CD4-positive, alpha-beta T cell treated with Interleukin-21 for 1 hour (primary cell): ENCODE measurements around the gene CACHD1.
A peak's percentile ranks its signal among the peaks of the same experiment; 100 is the strongest.

Experiments
- DNase-seq: peaks from one replicate; pipeline ENCODE4 v3.0.0-alpha.2; 2020

The CACHD1 gene

DNA sequence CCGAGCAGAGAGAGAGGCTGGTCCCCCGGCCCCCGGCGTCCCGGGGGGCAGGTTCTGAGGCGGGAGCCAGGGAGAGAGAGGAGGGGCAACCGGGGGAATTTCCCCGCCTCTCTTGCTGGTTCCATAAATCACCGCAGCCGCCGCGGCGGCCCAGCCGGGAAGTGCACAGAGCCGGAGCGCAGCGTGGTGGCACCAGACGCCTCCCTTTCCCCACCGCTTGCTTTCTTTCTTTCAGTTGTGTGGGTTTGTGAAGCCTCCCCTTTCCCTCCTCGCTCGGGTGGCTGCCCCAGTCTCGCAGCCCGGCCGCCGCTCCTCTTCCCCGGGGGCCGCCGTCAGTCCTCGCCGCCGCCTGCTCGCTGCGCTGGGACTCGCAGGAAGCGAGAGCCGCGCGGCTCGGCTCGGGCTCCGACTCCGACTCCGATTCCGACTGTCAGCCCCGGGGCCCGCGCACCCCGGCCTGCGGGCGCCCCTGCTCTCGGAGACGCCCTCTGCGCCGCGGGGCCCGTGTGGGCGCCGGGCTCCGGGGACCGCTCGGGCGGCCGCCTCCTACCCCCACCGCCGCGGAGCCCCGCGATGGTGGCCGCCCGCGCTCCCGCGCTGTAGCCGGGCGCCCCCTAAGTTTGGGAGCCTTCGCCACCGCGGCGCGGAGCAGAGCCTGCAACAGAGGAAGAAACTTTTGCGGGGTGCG lies at the start of gene CACHD1:
Gene CACHD1 (plus strand): TSS at position 153 of the 688 bp plus-strand sequence. CDS start 616 bp downstream, outside the sequence.
- DNase-seq: peak; percentile 42

DNA sequence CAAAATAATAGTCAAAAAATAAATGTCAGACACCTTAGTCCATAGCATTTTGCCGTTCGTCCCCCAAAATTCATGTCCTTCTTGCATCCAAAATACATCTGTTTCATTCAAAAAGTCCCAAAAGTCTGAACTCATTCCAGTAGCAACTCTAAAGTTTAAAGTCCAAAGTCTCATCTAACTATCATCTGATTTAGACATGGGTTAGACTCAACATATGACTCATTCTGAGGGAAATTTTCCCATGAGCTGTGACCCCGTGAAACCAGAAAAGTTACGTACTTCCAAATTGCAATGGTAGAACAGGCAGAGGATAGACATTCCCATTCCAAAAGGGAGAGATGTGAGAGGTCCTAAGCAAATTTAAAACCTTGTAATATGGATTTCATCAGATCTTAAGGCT lies 48.6 kb upstream of the CACHD1 start:
- no peak for DNase-seq

DNA sequence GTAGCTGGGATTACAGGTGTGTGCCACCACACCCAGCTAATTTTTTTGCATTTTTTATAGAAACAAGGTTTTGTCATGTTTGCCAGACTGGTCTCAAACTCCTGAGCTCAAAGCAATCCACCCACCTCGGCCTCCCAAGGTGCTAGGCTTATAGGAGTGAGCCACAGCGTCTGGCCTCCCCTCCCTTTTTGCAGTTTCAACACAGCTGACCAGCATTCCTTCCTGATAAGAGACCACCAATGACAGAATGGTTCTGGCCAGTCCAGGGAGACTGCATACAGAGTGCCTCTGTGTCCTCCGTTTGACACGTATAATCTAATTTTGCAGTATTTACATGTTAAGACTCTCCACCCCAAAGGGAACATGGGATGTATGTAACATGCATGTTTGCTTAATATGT lies 46.4 kb upstream of the CACHD1 start:
- no peak for DNase-seq

DNA sequence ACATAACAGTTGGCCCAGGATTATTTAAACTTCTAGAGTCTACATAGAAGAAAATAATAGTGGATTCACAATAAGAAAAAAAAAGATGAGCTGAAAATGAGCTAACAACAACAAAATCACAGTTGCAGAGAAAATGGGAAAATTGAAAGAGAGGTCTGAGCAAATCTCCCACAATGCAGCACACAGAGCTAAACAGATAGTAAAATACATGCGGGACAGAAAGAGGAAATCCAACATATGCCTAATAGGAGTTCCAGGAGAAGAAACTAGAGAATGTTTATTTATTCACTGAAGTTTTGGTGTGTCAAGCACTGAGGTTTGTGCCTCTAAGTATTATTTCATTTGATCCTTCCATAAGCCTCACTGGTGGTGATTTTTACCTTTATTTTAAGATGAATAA lies 45.5 kb upstream of the CACHD1 start:
- DNase-seq: no peak

DNA sequence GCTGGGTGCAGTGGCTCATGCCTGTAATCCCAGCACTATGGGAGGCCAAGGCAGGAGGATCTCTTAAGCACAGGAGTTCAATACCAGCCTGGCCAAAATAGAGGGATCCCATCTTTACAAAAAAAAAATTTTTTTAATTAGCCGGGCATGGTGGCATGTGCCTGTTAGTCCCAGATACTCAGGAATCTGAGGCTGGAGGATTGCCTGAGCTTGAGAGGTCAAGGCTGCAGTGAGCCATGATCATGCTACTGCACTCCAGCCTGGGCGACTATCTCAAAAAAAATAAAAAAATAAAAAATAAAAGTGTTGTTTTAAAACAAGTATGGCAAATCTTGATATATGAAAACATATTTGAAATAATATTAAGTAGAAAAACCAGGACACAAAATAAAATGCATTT lies 44.4 kb upstream of the CACHD1 start:
- no peak for DNase-seq

DNA sequence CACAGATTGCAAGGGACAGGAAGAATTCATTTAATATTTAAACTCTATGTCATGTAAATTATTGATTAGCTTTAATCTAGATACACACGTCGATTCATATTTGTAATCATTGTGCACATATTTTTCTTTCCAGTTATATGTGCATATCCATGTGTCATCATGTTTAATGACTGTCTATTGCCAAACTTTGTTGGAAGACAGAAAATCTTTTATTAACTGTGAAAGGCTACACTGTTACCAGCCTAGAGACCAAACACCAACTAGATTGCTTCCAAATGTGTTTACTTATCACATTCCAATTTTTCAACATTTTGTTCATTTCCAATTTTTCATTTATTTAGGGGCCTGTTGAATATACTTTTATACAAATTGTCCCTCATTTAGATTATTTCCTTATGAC lies 43.2 kb upstream of the CACHD1 start:
- DNase-seq: no peak

DNA sequence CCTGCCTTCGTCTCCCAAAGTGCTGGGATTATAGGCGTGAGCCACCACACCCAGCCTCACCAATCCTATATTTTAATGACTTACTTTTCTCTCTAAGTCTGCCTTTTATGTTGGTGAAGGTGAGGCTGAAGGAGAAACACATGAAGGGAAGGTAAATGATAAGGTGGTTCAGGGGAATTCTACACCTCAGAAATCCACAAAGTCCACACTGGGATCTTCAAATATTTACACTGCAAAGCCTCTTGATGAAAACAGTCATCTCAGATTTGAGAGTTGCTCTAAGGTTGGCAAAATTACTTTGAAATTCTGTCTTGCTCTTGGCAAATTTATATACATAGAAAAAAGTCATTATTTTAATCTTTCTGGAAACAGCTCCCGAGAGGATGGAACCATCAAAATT lies 42.0 kb upstream of the CACHD1 start:
- no peak for DNase-seq

DNA sequence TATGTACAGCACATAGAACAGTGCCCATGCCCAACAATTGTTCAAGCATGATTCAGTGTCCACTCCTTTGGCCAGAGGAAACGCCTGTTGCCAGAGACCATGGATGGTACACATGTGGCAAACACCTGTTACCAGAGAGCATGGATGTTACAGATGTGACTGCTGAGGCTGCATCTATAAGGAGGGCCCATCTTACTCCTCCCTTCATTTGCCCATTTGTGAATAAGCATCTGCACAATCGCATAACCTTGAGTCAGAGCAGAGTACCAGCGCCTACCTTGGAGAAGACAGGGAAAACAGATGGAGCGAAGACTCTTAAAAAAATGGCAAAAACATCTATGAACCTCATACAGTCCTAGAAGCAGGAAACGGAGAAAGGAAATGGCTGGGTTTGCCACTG lies 36.6 kb upstream of the CACHD1 start:
- DNase-seq: no peak

DNA sequence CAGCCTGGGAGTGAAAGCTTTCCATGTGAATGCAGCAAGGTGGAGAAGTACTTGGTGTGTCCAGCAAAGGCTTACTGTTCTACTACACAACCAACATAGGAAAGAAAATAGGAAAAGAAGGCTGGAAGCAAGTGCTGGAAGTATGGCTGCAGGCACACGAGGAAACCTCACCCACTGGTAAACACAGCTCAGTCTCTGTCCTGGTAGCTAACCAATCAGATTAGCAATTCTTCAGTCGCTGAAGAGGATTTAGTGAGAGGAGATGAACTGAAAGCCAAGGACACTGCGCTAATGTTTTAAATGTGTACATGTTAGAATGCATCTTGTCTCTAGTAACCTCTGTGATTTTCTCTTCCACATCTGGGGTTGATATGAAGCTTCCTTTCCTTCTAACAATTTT lies 36.2 kb upstream of the CACHD1 start:
- no peak for DNase-seq

DNA sequence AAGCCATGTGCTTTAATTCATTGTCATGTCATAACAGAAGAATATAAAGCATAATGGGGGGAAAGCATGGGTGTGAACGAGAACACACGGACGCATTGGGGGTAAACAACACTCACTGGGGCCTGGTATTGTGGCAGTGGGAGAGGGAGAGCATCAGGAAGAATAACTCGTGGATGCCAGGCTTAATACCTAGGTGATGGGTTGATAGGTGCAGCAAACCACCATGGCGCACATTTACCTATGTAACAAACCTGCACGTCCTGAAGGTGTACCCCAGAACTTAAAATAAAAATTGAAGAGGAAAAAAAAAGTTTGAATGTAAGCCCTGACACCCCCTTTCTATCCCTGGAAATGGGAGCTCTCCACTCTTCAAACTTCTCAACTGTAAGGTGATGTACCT lies 34.9 kb upstream of the CACHD1 start:
- DNase-seq: no peak

DNA sequence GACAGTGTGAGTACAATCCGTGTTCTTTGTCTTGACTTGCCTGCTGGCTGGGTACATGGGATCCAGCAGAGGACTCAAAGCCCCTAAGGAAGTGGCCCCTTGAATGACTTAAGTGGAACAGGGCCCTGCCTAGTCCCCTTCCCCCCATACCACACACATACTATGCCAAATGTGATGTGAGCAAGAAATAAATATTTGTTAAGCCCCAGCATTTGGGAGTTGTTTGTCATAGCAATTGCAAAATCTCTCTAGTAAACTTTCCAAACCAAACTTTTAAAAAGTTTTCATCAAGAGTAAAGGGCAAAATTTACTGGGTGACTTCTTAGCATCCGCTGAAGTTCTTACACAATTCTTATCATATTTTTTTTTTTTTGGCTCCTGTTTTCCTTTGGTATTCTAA lies 32.5 kb upstream of the CACHD1 start:
- DNase-seq: no peak

DNA sequence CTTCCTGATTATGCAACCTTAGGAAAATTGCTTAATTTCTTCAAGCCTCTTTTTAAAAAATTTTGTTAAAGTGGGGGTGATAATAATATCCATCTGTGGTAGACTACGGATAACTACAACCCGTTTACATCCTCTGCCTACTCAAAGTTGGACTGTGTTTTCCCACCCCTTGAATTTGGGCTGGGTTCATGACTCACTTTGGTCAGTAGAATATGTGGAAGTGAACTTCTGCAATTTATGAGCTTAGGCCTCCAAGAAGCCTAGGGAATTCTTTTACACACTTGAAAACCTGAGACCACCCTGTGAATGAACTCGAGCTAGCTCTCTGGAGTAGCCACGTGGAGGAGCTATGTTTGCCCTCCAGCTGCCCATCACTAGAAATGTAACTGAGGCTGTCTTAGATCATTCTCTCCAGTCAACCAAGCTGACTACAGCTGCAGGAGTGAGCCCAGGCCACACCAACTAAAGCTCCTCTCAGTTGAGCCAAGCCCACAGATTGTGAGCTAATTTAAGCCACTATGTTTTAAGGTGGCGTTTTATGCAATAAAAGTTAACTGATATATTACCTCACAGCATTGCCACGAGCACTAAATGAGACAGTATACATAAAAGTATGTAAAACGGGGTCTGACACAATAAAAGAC lies 29.6 kb upstream of the CACHD1 start:
- no peak for DNase-seq

DNA sequence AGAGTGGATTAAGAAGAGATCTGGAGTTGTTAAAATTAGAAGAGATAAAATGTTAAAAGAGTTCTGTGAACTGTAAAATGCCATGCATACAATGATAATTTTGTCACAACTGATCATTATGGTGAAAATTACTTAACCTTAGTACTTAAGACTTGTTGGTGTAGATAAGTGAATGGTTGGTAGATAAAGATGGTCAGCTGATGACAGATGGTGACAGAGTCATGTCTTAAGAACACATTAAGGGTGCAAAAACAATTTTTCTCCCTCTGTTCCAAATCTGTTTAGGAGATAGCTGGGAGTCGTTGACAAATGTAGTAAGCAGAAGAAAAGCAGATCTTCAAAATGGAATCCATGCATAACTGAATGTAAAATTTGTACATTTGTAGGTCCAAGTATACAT lies 18.5 kb upstream of the CACHD1 start:
- no peak for DNase-seq

DNA sequence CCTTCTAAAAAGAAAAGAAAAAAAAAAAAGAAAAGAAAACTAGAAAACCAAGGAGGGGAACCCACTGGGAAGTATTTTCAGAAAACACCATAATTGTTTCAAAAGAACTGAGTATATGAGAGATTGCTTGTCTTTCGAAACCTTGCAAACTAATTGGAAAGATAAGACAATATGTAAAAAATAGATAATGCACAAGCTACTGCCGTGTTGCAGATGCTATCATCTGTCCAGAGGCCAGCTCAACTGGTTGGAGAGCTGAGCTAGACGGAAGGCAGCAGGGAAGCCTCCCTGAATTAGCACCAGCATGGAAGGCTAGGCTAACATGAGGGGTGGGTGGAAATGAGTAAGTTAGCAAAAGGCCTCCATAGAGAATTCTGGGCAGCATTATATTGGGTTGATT lies 16.2 kb upstream of the CACHD1 start:
- DNase-seq: no peak

DNA sequence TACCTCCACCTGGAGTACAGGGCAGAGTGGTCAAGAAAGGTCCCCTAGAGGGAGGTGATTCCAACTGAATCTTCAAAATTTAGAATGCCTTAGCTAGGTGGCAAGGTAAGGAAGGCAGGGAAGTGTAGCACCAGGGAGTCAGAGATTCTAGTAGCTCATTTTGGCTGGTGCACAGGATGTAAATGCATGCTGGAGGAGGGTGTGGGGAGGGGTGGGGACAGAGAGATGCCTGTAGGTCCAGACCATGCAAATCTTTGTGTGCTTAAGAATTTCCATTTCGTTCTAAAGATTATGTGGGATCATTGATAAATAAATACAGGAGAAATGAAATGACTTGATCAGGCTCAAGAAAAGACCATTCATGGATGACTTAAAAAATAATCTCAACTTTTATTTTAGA lies 11.0 kb upstream of the CACHD1 start:
- DNase-seq: no peak

DNA sequence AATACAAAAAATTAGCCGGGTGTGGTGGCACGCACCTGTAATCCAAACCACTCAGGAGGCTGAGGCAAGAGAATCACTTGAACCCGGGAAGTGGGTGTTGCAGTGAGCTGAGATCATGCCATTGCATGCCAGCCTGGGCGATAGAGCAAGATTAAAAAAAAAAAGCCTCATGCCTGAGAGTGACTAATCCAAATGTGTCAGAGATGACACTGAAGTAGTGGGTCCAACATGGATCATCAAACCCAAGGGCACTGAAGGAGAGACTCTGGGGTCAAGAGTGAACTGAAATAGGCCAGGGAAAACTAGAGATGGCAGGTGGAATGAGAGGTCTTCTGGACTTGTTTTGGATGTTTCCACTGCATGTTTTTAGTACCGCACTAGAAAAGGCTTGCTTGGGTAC lies 10.2 kb upstream of the CACHD1 start:
- no peak for DNase-seq

DNA sequence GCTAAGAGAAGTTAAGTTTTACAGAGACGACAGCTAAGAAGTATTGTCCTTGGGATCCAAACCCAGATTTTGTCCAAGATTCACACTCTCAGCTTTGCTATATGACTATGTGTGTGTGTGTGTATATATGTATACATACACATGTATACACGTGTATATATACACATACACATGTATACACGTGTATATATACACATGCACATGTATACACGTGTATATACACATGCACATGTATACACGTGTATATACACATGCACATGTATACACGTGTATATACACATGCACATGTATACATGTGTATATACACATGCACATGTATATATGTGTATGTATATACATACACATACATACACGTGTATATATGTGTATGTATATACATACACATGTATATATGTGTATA lies 3.9 kb upstream of the CACHD1 start:
- no peak for DNase-seq

DNA sequence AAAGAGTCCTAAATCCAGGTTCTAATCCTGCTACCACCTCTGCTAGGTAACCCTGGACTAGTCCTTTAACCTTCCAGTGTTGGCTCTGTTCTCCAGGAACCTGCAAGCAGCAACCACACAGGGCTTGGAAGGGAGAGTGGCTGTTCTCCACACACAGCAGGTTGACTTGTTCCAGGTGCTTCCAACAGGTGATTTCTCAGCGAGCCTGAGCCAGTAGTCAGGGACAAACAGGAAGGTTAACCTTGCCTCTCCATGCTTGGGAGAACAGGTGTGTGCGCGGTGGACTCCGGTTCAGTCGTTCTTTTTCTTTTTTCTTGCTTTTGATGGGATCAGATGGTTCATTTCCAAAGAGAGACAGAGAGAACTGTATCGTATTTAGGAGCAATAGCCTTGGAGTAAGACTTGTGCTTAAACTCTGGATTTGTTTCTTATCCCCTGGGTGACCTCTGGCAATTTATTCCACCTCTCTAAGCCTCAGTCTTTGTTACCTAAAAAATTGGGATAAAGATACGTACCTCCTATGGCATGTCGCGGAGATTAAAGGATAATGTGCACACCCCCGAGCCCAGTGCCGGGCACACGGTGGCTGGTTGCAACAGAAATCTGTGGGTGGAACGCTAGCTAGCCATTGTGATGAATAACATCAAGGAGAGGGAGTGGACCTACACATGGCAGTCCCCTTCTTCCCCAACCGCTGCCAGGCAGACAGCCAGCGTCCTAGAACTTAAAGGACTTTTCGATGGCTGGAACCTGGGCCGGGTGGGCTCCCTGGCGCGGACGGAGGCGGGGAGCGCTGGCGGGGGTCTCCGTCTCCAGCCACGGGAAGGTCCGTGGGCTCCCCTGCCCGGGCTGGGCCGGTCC lies 583 bp upstream of the CACHD1 start:
- no peak for DNase-seq

DNA sequence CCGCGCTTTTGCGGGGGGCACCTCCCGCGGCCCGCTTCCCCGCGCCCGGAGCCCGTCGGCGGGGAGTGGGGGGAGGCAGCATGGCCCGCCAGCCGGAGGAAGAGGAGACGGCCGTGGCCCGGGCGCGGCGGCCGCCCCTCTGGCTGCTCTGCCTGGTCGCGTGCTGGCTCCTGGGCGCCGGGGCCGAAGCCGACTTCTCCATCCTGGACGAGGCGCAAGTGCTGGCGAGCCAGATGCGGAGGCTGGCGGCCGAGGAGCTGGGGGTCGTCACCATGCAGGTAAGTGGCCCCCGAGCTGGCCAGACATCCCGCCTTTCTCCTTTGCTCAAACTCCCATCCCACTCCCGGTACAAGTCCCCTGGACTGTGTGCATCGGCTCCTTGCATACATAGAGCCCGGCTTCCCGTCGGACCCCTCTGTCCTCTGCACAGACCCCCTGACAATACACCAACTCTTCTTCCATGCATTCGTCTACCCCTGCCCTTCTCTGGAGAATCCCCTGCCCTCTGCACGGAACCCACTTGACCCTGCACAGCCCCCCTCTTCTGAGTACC lies 812 bp downstream of the CACHD1 start:
- DNase-seq: no peak

DNA sequence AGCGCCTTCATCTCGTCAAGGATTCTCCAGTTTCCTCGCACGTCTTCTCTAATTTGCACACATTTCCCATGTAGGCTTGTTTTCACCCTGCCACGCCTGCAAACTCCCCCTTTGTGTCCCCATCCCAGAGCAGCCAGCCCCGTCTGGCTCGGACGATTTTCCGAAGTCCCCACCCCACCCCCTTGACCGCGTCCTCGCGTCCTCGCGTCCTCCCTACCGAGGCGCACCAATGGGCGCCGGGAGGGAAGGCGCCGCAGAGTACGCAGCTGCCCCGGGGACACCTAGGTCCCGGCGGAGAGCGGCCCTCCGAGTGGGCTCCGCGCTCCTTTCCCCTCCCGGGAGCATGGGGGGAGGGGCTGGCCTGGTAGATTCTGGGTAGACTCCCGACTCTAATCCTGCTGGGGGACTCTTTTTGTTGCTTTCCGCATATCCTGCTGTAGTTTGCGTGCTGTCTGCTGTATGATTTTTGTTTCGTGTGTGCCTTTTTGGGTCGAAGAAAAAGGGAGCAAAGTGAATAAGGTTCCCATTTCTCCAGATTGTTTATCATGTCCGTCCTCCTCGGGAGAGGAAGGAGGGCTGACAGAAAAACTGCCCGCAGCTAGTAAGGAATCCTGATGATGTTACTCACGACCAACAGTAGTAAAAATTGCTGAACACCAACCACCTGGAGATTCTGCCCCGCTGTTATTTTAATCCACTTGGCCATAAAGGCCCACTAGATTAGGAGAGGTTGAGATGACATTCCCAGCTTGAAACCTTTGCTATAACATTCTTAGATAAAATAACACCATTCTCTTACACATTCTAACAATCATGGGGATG lies 1.5 kb downstream of the CACHD1 start:
- no peak for DNase-seq

DNA sequence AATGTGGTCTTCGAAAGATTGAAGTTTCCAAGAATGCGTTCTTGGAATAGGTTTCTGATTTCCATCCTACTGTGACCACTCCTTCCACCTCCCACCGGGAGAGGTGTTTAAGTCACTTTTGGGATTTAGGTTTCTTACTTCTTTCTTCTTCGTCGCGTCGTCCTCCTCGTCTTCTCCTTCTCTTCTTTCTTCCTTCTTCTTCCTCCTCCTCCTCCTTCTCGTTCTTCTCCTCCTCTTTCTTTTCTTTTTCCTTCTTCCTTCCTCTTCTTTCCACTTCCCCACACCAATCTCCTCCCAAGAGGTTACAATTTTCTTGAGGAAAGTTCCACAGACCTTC lies 2.1 kb downstream of the CACHD1 start:
- DNase-seq: no peak

DNA sequence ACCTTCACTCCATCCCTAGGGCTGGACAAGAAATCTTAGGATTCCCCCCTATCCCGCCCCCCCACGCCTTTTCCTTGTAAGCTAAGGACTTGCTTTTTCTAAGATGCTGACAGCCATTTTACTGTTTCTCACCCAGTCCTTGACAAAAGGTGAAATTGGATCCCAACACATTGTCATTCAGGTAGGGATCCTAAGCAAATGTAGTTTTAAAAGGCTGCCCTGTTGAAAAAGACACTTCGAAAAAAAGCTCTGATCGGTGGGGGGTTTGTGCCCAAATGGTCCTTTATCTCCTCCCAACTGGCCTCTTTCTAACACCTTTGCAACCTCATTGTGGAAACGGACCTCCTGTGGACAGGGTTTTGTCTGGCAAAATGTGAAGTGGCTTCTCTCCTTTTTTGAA lies 2.9 kb downstream of the CACHD1 start:
- no peak for DNase-seq

DNA sequence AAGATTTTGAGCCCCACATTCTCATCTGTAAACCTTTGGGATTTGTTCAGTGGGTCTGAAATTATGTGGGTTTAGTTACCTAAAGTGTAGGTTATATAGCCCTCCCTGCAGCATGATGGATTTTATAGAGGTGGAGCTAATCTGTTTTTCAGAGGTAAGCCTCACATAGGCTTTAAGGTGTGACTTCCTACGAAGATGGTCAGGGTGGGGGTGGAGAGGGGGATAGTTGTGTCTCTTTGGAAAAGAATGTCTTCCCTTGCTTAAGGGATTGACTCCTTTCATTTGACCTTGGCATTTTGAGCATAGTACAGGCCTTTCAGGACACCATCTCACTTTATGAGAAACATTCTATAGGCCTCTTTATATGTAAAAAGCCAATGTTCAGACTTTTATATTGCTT lies 3.4 kb downstream of the CACHD1 start:
- DNase-seq: no peak
